ENCODE measurements around the gene C2orf78.
A peak's percentile ranks its signal among the peaks of the same experiment; 100 is the strongest.
"Not testable (repeated sequence)": the region's sequence is repeated elsewhere in the genome, so short reads cannot be mapped to it uniquely, and the experiment has no call there.

The C2orf78 gene

GRCh38 chr2:73779467-73780236 is 4.3 kb upstream of the C2orf78 start, which contains the start of gene DUSP11:
Gene DUSP11 (minus strand): TSS chr2:73780103. CDS start chr2:73779974, 129 bp downstream.
- peak; percentile 98 for DNase-seq

GRCh38 chr2:73780237-73780582 is 3.8 kb upstream of the C2orf78 start:
- DNase-seq = no peak

DNA sequence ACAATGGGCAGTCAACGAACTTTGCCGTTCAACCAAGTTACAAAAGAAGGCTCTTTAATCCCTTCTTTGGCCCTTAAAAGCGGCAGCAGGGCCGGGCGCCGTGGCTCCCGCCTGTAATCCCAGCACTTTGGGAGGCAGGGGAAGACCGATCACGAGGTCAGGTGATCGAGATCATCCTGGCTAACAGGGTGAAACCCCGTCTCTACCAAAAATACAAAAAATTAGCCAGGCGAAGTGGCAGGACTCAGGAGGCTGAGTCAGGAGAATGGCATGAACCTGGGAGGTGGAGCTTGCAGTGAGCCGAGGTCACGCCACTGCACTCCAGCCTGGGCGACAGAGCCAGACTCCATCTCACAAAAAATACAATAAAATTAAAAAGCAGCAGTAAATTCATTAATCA is 581 bp upstream of the C2orf78 start:
- not testable (repeated sequence) for DNase-seq

- no peak for DNase-seq
Observed at GRCh38 chr2:73811878-73812277, 27.9 kb downstream of the C2orf78 start.

- DNase-seq = no peak
Observed at GRCh38 chr2:73812635-73813034, 28.7 kb downstream of the C2orf78 start.

GRCh38 chr2:73818296-73818695 is 34.3 kb downstream of the C2orf78 start:
- DNase-seq = no peak

DNA sequence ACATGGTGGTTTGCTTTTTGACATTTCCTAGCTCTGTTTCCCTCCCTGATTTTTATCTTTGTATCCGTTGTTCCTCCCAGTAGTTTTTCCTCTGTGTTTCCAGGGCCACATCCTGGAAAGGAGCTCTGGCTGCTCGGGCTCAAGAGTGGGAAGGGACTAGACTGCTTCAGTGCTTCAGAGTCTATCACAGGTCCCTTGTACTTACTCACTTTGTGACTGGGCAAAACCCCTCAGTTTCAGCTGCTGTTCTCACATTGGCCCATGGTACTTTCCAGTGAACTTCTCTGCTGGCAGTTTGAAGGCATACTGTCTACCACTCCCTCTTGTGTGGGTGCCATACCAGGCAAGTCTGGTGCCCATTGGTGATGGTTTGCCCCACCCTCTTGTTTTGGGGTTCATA is 37.2 kb downstream of the C2orf78 start:
- DNase-seq = no peak

- no peak for DNase-seq
Observed at GRCh38 chr2:73821669-73822068, 37.7 kb downstream of the C2orf78 start.

DNA sequence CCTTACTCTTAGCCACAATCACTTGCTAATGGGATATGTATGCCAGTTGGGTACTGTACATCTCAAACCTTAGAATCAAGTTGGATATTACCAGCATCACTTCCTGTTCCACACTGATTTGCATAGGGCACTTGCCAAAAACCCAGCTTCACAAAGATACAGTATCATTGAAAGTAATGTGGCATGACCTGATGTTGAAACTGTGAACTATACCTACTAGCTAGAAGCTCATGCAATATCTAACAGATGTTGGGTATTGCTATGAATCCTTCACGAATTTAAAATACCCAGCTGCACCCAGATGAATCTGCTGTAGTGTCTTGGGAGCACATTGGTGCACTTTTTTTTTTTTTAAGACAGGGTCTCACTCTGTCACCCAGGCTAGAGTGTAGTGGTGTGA is 38.3 kb downstream of the C2orf78 start:
- DNase-seq = no peak

- DNase-seq = no peak
Observed at GRCh38 chr2:73822991-73823390, 39.0 kb downstream of the C2orf78 start.

DNA sequence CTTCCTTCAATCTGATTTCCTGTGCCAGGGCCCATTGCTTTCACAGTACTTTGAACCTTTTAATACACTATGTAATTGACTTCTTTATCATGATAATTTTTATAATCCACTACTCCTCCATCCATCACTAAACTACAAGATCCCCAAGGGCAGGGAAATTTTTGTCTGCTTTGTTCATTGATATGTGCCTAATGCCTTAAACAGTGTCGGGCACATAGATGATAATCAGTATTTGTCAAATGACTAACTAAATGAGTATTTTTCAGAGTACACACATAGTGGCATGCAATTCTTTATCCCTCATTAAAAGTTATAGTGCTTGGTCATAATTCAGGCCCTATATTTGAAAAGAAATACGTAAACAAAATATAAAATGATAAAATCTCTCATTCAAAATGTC is 39.4 kb downstream of the C2orf78 start:
- no peak for DNase-seq

DNA sequence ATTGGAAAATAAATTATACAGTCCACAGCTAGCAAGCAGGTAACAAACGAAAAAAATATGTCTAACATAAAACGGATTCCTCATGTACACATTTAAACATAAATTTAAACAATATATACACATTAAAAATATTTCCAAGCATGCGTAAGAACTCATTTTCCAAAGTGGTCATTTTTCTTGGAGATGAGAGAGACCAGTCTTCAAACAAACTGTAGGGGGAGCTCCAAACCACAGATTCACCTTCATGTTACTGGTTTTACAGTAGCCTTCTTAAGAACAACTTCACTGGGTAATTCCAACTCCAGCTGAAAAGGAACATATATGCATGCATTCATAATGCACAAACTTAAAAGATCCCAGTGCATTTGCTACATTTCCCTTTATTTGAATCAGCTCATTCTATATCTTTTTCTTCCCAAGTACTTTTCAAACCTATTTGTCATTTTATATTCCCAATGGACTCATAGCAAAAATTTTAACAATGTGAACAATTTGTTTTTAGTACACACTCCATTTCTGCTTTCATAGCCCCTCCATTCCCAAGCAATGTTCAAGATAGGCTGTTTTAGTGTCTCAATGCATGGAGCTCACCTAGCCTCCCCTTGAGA is 40.0 kb downstream of the C2orf78 start:
- peak; percentile 84 for DNase-seq

DNA sequence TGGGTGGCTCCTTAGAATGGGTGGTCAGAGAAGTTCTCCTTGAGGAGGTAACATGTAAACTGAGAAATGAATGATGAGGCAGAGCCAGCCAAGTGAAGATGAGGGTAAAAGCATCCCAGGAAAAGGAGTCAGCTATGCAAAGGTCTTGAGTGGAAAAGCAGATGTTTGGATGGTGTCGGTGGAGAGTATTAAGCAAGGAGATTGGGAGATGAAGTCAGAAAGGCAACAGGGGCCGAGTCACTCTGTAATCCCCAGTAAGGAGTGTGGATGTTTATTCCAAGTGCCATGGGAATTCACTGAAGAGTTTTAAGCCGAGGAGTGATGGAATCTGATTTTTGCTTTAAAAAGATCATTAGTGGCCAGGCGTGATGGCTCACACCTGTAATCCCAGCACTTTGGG is 41.4 kb downstream of the C2orf78 start:
- no peak for DNase-seq

- peak; percentile 63 for DNase-seq
Observed at GRCh38 chr2:73827018-73827417, 43.0 kb downstream of the C2orf78 start.

DNA sequence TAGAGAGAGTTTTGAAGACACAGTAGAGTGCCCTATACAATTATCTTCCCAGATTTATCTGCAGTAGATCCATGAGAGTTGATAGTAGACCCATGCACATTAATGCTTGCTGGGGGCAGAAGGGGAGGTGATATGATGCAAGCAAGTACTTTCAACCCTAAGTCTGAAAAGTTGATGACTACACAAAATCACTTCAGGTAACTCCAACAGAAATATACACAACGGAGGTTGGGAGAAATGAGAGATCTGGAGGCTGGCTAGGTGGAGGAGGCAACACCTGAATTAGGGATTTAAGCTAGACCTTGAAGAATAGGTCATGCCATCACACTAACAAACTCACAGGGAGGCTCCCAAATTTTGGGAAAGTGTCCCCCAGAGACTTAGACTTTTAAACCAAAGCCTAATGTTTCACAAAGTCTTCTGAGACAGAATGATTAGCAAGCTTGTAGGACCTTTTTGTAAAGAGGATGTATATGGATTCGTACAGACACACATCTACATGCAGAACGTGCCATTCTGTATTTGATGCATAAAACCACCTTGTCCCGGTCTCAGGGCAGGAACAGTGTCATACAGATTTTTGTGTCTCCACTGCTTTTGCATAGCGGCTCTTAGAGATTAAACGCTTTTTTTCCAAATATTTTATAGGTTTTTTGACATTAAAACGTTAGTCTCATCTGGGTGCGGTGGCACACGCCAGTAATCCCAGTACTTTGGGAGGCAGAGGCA is 43.8 kb downstream of the C2orf78 start:
- no peak for DNase-seq

- no peak for DNase-seq
Observed at GRCh38 chr2:73828389-73828817, 44.4 kb downstream of the C2orf78 start.

- DNase-seq = peak; percentile 98
Observed at GRCh38 chr2:73828818-73829570, 45.0 kb downstream of the C2orf78 start, which contains the start of gene STAMBP. Gene STAMBP (plus strand): TSS chr2:73828961. CDS start chr2:73830857, 1,896 bp downstream.

- DNase-seq = peak; percentile 67
Observed at GRCh38 chr2:73830871-73831401, 47.0 kb downstream of the C2orf78 start.

- no peak for DNase-seq
Observed at GRCh38 chr2:73832930-73833329, 48.9 kb downstream of the C2orf78 start.

- no peak for DNase-seq
Observed at GRCh38 chr2:73836141-73836943, 52.4 kb downstream of the C2orf78 start.

- DNase-seq = peak; percentile 57
Observed at GRCh38 chr2:73837847-73838585, 54.0 kb downstream of the C2orf78 start.

Measured in suppressor macrophage treated with lipopolysaccharide for 4 hours (primary cell).